ENCODE measurements around the gene RNF144B.

Gene RNF144B

DNA sequence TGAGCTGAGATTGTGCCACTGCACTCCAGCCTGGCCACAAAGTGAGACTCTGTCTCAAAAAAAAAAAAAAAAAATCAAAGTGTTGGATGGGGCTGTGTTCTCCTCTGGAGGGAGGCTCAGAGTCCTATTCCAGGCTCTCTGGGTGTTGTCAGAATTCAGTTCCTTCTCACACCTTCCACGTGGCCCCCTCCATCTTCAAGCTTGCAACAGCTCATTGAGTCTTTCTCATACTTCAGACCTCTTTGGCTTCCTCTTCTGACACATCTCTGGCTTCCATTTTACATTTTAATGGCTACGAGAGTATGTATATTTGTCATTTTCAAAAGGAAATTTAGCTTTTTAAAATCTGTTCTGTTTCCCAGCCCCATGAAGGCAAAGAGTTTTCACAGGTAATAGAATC, 85.8 kb downstream of the RNF144B start:
- Histone ChIP-seq H3K27ac (ENCODE audit: low read length) (no peak overlapping the region), H3K36me3 (ENCODE audit: control insufficient read depth, low read depth, low read length) (no peaks in the 10 kb centered on the region), H3K4me3 (ENCODE audit: low read length) (no peak overlapping the region), H3K4me1 (ENCODE audit: control insufficient read depth, low read depth, low read length) (no peaks in the 10 kb centered on the region), H3K9ac (ENCODE audit: low read length) (no peak overlapping the region), H3K27me3 (ENCODE audit: control insufficient read depth, insufficient read depth, low read length) (no peaks in the 10 kb centered on the region), H3K9me3 (ENCODE audit: control insufficient read depth, low read depth, low read length) (no peaks in the 10 kb centered on the region)

GRCh38 chr6:18473755-18474154, 86.6 kb downstream of the RNF144B start:
- Histone ChIP-seq H3K27ac (ENCODE audit: low read length) (no peak overlapping the region), H3K4me1 (ENCODE audit: control insufficient read depth, low read depth, low read length) (no peaks in the 10 kb centered on the region), H3K36me3 (ENCODE audit: control insufficient read depth, low read depth, low read length) (no peaks in the 10 kb centered on the region), H3K9me3 (ENCODE audit: control insufficient read depth, low read depth, low read length) (no peaks in the 10 kb centered on the region), H3K9ac (ENCODE audit: low read length) (no peak overlapping the region), H3K4me3 (ENCODE audit: low read length) (no peak overlapping the region), H3K27me3 (ENCODE audit: control insufficient read depth, insufficient read depth, low read length) (no peaks in the 10 kb centered on the region)

DNA sequence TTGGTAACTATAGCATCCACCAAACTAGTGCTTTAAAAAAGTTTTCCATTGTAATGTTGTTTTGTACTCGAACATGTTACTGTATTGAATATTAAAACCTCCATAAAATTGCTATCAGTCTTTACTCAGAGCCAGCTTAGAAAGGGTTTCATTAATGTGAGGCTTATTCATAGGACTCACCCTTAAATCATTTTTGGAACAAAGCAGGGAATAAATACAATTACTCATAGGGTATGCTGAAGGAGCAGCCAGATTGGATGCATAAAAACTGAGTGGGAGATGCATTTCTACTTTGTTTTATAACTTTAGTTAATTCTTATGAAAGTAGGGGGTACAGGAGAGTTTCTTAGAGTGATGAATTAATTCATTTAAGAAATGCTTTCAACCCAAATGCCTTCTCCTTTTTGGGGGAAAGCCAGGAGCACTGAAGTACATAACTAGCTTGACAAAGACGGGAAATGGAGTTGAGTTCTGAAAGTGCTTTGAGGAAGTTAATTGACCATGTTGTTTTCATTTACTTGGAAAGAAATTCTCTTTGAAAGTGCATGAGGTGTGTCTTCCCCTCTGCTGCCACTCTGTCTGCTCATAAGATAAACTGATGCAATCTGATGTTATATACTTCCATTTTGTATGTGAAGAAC, 90.3 kb downstream of the RNF144B start:
- Histone ChIP-seq H3K4me3 (ENCODE audit: low read length) (no peak overlapping the region), H3K9ac (ENCODE audit: low read length) (no peak overlapping the region), H3K27ac (ENCODE audit: low read length) (no peak overlapping the region), H3K27me3 (ENCODE audit: control insufficient read depth, insufficient read depth, low read length) (no peaks in the 10 kb centered on the region), H3K4me1 (ENCODE audit: control insufficient read depth, low read depth, low read length) (no peaks in the 10 kb centered on the region), H3K9me3 (ENCODE audit: control insufficient read depth, low read depth, low read length) (no peaks in the 10 kb centered on the region), H3K36me3 (ENCODE audit: control insufficient read depth, low read depth, low read length) (no peaks in the 10 kb centered on the region)

DNA sequence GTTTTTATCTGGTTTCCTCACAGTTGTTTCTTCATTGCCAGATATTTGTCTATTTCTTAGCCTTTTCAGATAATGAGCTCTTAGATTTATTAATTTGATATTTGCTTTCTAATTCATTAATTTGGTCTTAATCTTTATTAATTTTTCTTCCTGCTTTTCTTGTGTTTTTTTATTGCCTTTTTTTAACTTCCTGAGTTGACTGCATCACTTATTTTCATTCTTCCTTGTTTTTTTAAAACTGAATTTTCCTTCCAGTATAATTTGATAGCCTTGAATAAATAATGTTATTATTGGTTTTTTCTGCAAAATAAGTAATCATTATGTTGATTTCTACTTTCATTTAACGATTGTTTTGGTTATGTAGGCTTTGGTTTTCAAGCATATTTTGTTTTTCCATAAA, 91.5 kb downstream of the RNF144B start:
- H3K9ac ChIP-seq (ENCODE audit: low read length) = no peak overlapping the region
- no peaks in the 10 kb centered on the region for H3K36me3 ChIP-seq (ENCODE audit: control insufficient read depth, low read depth, low read length)
- no peaks in the 10 kb centered on the region for H3K4me1 ChIP-seq (ENCODE audit: control insufficient read depth, low read depth, low read length)
- H3K4me3 ChIP-seq (ENCODE audit: low read length) = no peak overlapping the region
- no peaks in the 10 kb centered on the region for H3K9me3 ChIP-seq (ENCODE audit: control insufficient read depth, low read depth, low read length)
- no peaks in the 10 kb centered on the region for H3K27me3 ChIP-seq (ENCODE audit: control insufficient read depth, insufficient read depth, low read length)
- H3K27ac ChIP-seq (ENCODE audit: low read length) = no peak overlapping the region

DNA sequence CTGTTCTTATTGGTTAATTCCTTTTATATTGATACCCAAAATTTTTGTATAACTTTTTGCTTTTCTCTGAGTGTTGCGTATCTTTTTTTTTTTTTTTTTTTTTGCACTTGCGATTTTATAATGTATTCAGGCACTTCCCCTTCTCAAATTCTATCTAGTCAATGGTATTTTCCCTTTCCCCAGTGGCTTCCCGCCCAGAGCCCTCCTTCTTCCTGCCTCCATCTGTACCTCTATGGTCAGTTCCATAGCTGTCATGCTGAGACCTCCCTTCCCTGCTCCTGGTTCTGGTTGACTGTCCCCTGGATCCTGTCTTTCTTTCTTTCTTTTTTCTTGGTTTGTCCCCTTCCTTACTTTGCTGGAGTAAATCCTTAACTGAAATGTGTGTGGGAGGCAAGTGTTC, 94.7 kb downstream of the RNF144B start:
- H3K4me3 ChIP-seq (ENCODE audit: low read length) = no peak overlapping the region
- no peaks in the 10 kb centered on the region for H3K9me3 ChIP-seq (ENCODE audit: control insufficient read depth, low read depth, low read length)
- H3K9ac ChIP-seq (ENCODE audit: low read length) = no peak overlapping the region
- H3K4me1 ChIP-seq (ENCODE audit: control insufficient read depth, low read depth, low read length) = no peaks in the 10 kb centered on the region
- no peak overlapping the region for H3K27ac ChIP-seq (ENCODE audit: low read length)
- no peaks in the 10 kb centered on the region for H3K27me3 ChIP-seq (ENCODE audit: control insufficient read depth, insufficient read depth, low read length)
- H3K36me3 ChIP-seq (ENCODE audit: control insufficient read depth, low read depth, low read length) = no peaks in the 10 kb centered on the region

DNA sequence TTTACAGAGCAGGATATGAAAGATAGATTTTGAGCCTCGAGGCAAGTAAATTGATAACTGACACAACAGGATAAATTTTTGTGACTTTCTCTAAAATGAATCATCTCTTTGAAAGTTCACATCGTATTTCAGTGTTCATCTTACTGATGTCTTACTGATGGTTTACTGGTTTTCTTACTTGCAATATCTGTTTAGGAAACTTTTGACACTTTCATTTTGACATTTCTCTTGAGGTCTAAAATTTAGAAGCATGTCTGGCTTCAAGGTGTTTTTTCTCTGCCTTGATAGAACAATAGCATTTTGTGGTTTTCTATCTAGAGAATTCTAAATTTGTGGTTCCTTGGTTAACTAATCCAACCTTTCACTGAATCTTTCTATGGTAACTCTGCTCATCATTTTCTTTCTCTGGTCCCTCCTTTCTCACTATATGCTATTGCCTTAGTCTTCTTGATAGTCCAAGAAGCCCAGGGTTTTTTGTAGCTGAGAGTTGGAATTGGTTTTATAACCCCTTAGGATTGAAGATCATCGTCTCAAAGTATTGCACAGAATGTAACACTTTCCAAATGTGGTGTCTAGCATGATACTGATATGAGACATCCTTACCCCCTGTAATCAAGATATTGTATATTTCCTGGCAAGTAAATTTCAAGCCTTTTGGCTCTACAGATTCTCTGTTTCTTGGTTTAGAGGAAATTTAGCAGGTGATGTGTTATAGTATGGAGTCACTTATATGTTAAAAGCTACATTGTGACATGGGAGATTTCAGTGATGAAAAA, 98.7 kb downstream of the RNF144B start:
- H3K9ac ChIP-seq (ENCODE audit: low read length) = no peak overlapping the region

GRCh38 chr6:18488004-18488403, 100.9 kb downstream of the RNF144B start:
- Histone ChIP-seq H3K27me3 (ENCODE audit: control insufficient read depth, insufficient read depth, low read length) (no peaks in the 10 kb centered on the region), H3K9ac (ENCODE audit: low read length) (no peak overlapping the region), H3K4me3 (ENCODE audit: low read length) (no peak overlapping the region), H3K4me1 (ENCODE audit: control insufficient read depth, low read depth, low read length) (peaks cover 16% of the 10 kb centered on the region), H3K27ac (ENCODE audit: low read length) (no peak overlapping the region), H3K36me3 (ENCODE audit: control insufficient read depth, low read depth, low read length) (no peaks in the 10 kb centered on the region), H3K9me3 (ENCODE audit: control insufficient read depth, low read depth, low read length) (no peaks in the 10 kb centered on the region)

More for the DNA sequence above, 98.7 kb downstream of the RNF144B start:
- Histone ChIP-seq H3K4me3 (ENCODE audit: low read length) (no peak overlapping the region), H3K36me3 (ENCODE audit: control insufficient read depth, low read depth, low read length) (no peaks in the 10 kb centered on the region), H3K9me3 (ENCODE audit: control insufficient read depth, low read depth, low read length) (no peaks in the 10 kb centered on the region), H3K4me1 (ENCODE audit: control insufficient read depth, low read depth, low read length) (peaks cover 7% of the 10 kb centered on the region), H3K27me3 (ENCODE audit: control insufficient read depth, insufficient read depth, low read length) (no peaks in the 10 kb centered on the region), H3K27ac (ENCODE audit: low read length) (no peak overlapping the region)

- H3K27ac ChIP-seq (ENCODE audit: low read length) = no peak overlapping the region
- H3K9ac ChIP-seq (ENCODE audit: low read length) = no peak overlapping the region
- peaks cover 16% of the 10 kb centered on the region for H3K4me1 ChIP-seq (ENCODE audit: control insufficient read depth, low read depth, low read length)
- no peaks in the 10 kb centered on the region for H3K27me3 ChIP-seq (ENCODE audit: control insufficient read depth, insufficient read depth, low read length)
- H3K36me3 ChIP-seq (ENCODE audit: control insufficient read depth, low read depth, low read length) = no peaks in the 10 kb centered on the region
- no peaks in the 10 kb centered on the region for H3K9me3 ChIP-seq (ENCODE audit: control insufficient read depth, low read depth, low read length)
- H3K4me3 ChIP-seq (ENCODE audit: low read length) = no peak overlapping the region
These were observed 101.5 kb downstream of the RNF144B start for GRCh38 chr6:18488526-18489270.

DNA sequence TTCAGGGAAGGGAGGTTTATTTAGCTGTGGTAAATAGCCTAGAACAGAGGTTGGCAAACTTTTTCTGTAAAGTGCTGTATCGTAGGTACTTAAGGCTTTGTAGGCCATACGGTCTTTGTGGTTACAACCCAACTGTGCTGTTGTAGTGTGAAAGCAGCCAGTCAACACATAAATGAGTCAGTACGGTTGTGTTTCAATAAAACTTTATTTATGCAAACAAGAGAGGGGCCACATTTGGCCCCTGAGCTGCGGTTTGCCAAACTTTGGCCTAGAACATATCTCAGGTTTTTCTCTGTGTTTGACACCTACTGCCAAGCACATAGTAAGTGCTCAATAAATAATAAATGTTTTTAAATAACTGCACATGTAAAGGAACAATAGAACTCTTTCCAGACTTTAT, 102.2 kb downstream of the RNF144B start:
- H3K4me1 ChIP-seq (ENCODE audit: control insufficient read depth, low read depth, low read length) = peaks cover 16% of the 10 kb centered on the region

DNA sequence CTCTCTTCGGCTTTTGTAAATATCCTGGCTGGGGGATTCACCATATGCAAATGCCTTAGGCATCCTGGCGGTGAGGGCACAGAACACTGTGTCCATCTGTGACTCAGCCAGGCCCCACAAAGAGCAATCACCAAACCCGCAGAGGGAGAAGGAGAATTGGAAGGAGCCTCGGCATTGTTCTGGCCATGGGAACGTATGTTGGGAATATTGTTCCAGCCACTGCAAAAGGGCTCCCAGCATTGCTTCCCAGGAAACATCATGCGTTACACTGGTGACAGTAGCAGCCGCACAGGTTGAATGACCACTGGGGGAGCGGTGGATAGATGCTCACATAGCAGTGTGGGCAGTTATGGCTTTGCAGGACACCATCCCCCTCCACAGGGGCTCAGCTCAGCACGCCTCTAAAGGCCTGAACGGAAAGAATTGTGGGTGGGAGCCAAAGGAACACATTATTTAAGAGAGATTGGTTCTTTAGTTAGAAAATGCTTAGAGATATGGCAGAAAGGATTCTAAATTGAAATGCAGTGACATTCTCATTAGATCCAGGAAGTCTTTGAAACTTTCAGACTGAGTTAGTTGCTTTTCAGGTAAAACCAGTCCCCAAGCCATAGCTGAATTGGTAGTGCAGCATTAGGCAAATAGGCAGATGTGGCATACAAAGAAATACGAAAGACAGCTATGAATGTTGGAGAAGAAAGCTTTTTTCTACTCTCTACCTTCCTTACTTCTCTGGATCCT, 104.3 kb downstream of the RNF144B start:
- Histone ChIP-seq H3K36me3 (ENCODE audit: control insufficient read depth, low read depth, low read length) (no peaks in the 10 kb centered on the region), H3K27me3 (ENCODE audit: control insufficient read depth, insufficient read depth, low read length) (no peaks in the 10 kb centered on the region), H3K9me3 (ENCODE audit: control insufficient read depth, low read depth, low read length) (no peaks in the 10 kb centered on the region), H3K4me1 (ENCODE audit: control insufficient read depth, low read depth, low read length) (peaks cover 16% of the 10 kb centered on the region), H3K9ac (ENCODE audit: low read length) (no peak overlapping the region), H3K27ac (ENCODE audit: low read length) (no peak overlapping the region), H3K4me3 (ENCODE audit: low read length) (no peak overlapping the region)

More for the DNA sequence above, 102.2 kb downstream of the RNF144B start:
- no peaks in the 10 kb centered on the region for H3K36me3 ChIP-seq (ENCODE audit: control insufficient read depth, low read depth, low read length)
- no peak overlapping the region for H3K4me3 ChIP-seq (ENCODE audit: low read length)
- H3K27ac ChIP-seq (ENCODE audit: low read length) = no peak overlapping the region
- H3K27me3 ChIP-seq (ENCODE audit: control insufficient read depth, insufficient read depth, low read length) = no peaks in the 10 kb centered on the region
- H3K9me3 ChIP-seq (ENCODE audit: control insufficient read depth, low read depth, low read length) = no peaks in the 10 kb centered on the region
- no peak overlapping the region for H3K9ac ChIP-seq (ENCODE audit: low read length)

DNA sequence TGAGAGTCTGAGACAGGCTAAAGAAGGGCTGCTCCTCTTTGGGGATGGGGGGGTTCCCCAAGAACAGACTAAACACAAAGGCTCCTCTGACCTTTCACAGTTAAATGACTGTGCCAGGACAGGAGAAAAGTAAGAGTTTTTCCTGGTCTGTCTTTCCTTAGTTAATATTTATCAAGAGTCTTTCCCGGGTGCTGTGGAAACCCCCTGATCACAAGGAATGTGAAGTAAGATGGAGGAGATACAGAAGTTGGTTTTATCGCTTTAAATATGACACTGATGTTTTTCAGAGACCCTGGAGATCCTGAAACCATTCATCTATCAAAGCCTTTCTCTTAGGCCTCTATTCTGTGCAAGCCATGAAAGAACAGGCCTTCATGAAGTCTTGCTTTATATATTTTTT, 105.8 kb downstream of the RNF144B start:
- Histone ChIP-seq H3K27ac (ENCODE audit: low read length) (no peak overlapping the region), H3K27me3 (ENCODE audit: control insufficient read depth, insufficient read depth, low read length) (no peaks in the 10 kb centered on the region), H3K4me1 (ENCODE audit: control insufficient read depth, low read depth, low read length) (peaks cover 16% of the 10 kb centered on the region), H3K4me3 (ENCODE audit: low read length) (no peak overlapping the region), H3K9me3 (ENCODE audit: control insufficient read depth, low read depth, low read length) (no peaks in the 10 kb centered on the region), H3K36me3 (ENCODE audit: control insufficient read depth, low read depth, low read length) (no peaks in the 10 kb centered on the region), H3K9ac (ENCODE audit: low read length) (no peak overlapping the region)

Measured in iPS-18a (cell line).